Measurements from ENCODE around the gene SLC5A9.

DNA sequence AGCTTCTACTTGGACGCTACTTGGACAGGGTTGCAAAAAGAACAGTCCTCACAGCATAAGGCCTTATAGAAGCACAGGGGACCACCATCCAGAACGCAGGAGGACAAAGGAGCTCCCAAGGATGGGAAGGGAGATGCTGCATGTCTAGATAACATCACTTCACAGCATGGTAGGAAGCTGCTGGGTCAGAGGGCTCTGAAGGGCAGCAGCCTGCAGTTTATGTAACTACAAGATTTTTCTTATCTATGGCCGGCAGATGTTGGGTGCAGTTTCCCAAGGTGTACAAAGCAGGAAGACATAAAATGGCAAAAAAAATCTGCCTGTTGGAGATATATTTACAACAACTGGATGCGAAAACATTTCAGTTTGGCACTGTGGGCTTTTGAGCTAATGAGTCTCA is 45.3 kb upstream of the SLC5A9 start:
- TF ChIP-seq, protein P1, sequence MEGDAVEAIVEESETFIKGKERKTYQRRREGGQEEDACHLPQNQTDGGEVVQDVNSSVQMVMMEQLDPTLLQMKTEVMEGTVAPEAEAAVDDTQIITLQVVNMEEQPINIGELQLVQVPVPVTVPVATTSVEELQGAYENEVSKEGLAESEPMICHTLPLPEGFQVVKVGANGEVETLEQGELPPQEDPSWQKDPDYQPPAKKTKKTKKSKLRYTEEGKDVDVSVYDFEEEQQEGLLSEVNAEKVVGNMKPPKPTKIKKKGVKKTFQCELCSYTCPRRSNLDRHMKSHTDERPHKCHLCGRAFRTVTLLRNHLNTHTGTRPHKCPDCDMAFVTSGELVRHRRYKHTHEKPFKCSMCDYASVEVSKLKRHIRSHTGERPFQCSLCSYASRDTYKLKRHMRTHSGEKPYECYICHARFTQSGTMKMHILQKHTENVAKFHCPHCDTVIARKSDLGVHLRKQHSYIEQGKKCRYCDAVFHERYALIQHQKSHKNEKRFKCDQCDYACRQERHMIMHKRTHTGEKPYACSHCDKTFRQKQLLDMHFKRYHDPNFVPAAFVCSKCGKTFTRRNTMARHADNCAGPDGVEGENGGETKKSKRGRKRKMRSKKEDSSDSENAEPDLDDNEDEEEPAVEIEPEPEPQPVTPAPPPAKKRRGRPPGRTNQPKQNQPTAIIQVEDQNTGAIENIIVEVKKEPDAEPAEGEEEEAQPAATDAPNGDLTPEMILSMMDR (IDR thresholded peaks at IDR 0.05 in 4 of 5, conservative IDR thresholded peaks at IDR 0.05 in 1 of 5), result no peak
- no peak for TF ChIP-seq POLR2A (IDR thresholded peaks at IDR 0.05)
